Mesendoderm (in vitro differentiated cells): Measurements from ENCODE around the gene LIN37.

Experiments used
- DNase-seq: peaks from one replicate; pipeline ENCODE4 v3.0.0; 2013
- H2AK5ac ChIP-seq: 2 replicates; pipeline ENCODE4 v1.6.1; 2013; ENCODE audit warnings: low read length, inconsistent platforms
- H2BK120ac ChIP-seq: 2 replicates; pipeline ENCODE4 v1.6.1; 2013; ENCODE audit warnings: low read depth, mild to moderate bottlenecking, low read length, moderate library complexity, mixed read lengths
- H2BK15ac ChIP-seq: replicated peaks from 2 replicates; pipeline ENCODE4 v1.6.1; 2013; ENCODE audit warnings: low read depth, mild to moderate bottlenecking, moderate library complexity
- H2BK5ac ChIP-seq: 2 replicates; pipeline ENCODE4 v1.6.1; 2013; ENCODE audit warnings: low read length, inconsistent platforms
- H3K18ac ChIP-seq: 2 replicates; pipeline ENCODE4 v1.6.1; 2013; ENCODE audit warnings: mild to moderate bottlenecking, low read length, mixed read lengths
- H3K23ac ChIP-seq: one replicate; pipeline ENCODE4 v1.6.1; 2013; ENCODE audit warnings: low read length
- H3K27ac ChIP-seq: 2 replicates; pipeline ENCODE4 v1.5.1; 2013; ENCODE audit warnings: low read depth, mild to moderate bottlenecking, inconsistent platforms, low read length, moderate library complexity
- H3K27me3 ChIP-seq: 2 replicates; pipeline ENCODE4 v1.6.1; 2013; ENCODE audit warnings: low read length, control low read depth, mild to moderate bottlenecking, inconsistent platforms; ENCODE audit not compliant: insufficient read depth, poor library complexity
- H3K36me3 ChIP-seq: 2 replicates; pipeline ENCODE4 v1.6.1; 2013; ENCODE audit warnings: low read length, inconsistent platforms; ENCODE audit not compliant: control insufficient read depth, insufficient read depth
- H3K4ac ChIP-seq: one replicate; pipeline ENCODE4 v1.6.1; 2013; ENCODE audit warnings: low read depth, mild to moderate bottlenecking, low read length, moderate library complexity
- H3K4me1 ChIP-seq: 2 replicates; pipeline ENCODE4 v1.6.1; 2013; ENCODE audit warnings: low read depth, low read length, inconsistent platforms; ENCODE audit not compliant: control insufficient read depth
- H3K4me2 ChIP-seq: 2 replicates; pipeline ENCODE4 v1.6.1; 2013; ENCODE audit warnings: low read length
- H3K4me3 ChIP-seq: 2 replicates; pipeline ENCODE4 v1.5.1; 2013; ENCODE audit warnings: mild to moderate bottlenecking, low read length
- H3K56ac ChIP-seq: one replicate; pipeline ENCODE4 v1.6.1; 2013; ENCODE audit warnings: low read length
- H3K79me1 ChIP-seq: 2 replicates; pipeline ENCODE4 v1.6.1; 2013; ENCODE audit warnings: low read length, inconsistent platforms
- H3K79me2 ChIP-seq: 2 replicates; pipeline ENCODE4 v1.6.1; 2013; ENCODE audit warnings: mild to moderate bottlenecking, low read length; ENCODE audit not compliant: control insufficient read depth, insufficient read depth
- H3K9ac ChIP-seq: 2 replicates; pipeline ENCODE4 v1.6.1; 2013; ENCODE audit warnings: low read length, inconsistent platforms
- H4K5ac ChIP-seq: one replicate; pipeline ENCODE4 v1.6.1; 2013; ENCODE audit warnings: low read length
- H4K8ac ChIP-seq: one replicate; pipeline ENCODE4 v1.6.1; 2013; ENCODE audit warnings: low read depth, mild to moderate bottlenecking, control low read depth, low read length, moderate library complexity
- WGBS: extraction: QIAGEN DNeasy Blood & Tissue Kit; methylation state at CpG from one replicate; pipeline ENCODE4 v1.1.7; 2013; ENCODE audit warnings: low lambda C conversion rate, missing lambda C conversion rate; ENCODE audit not compliant: insufficient coverage; ENCODE audit errors: extremely low coverage; 5-methylcytosine and 5-hydroxymethylcytosine counted together

LIN37 gene

GRCh38 chr19:35787227-35787799 is 38.9 kb downstream of the LIN37 start:
- no CpG with 5 or more reads among the region's 15 CpGs for WGBS
- Histone ChIP-seq H3K9ac (no peak overlapping the region), H3K18ac (no peak overlapping the region), H3K4ac (no peak overlapping the region), H3K36me3 (no peaks in the 10 kb centered on the region), H3K23ac (no peak overlapping the region), H3K79me2 (no peaks in the 10 kb centered on the region), H3K27me3 (no peaks in the 10 kb centered on the region), H3K79me1 (no peaks in the 10 kb centered on the region), H4K8ac (no peak overlapping the region), H3K56ac (no peak overlapping the region), H3K4me1 (no peaks in the 10 kb centered on the region), H2BK120ac (no peak overlapping the region), H3K4me2 (no peak overlapping the region), H3K4me3 (no peak overlapping the region), H4K5ac (no peak overlapping the region), H2AK5ac (no peak overlapping the region), H3K27ac (no peak overlapping the region), H2BK5ac (no peak overlapping the region), H2BK15ac (no peak overlapping the region)
- DNase-seq, result no peak

- H3K9ac ChIP-seq, result no peak overlapping the region
- no peak overlapping the region for H3K23ac ChIP-seq
- no peak overlapping the region for H3K4me3 ChIP-seq
- H3K4ac ChIP-seq, result no peak overlapping the region
- H4K5ac ChIP-seq, result no peak overlapping the region
- H4K8ac ChIP-seq, result no peak overlapping the region
- H3K56ac ChIP-seq, result no peak overlapping the region
- H3K27ac ChIP-seq, result no peak overlapping the region
- WGBS, result no CpG with 5 or more reads among the region's 12 CpGs
- H3K4me1 ChIP-seq, result no peaks in the 10 kb centered on the region
- no peaks in the 10 kb centered on the region for H3K36me3 ChIP-seq
- H2BK120ac ChIP-seq, result no peak overlapping the region
- H3K79me1 ChIP-seq, result no peaks in the 10 kb centered on the region
- DNase-seq, result no peak
- H2BK5ac ChIP-seq, result no peak overlapping the region
- no peak overlapping the region for H2BK15ac ChIP-seq
- no peaks in the 10 kb centered on the region for H3K79me2 ChIP-seq
- no peak overlapping the region for H2AK5ac ChIP-seq
- H3K27me3 ChIP-seq, result no peaks in the 10 kb centered on the region
- no peak overlapping the region for H3K4me2 ChIP-seq
- no peak overlapping the region for H3K18ac ChIP-seq
Observed at GRCh38 chr19:35788205-35788960, 40.0 kb downstream of the LIN37 start.

- Histone ChIP-seq H2BK120ac (no peak overlapping the region), H3K56ac (no peak overlapping the region), H3K4me1 (no peaks in the 10 kb centered on the region), H3K27me3 (no peaks in the 10 kb centered on the region), H3K4ac (no peak overlapping the region), H3K79me1 (no peaks in the 10 kb centered on the region), H2AK5ac (no peak overlapping the region), H3K23ac (no peak overlapping the region), H3K4me2 (no peak overlapping the region), H3K27ac (no peak overlapping the region), H3K79me2 (no peaks in the 10 kb centered on the region), H3K18ac (no peak overlapping the region), H3K9ac (no peak overlapping the region), H3K36me3 (no peaks in the 10 kb centered on the region), H2BK5ac (no peak overlapping the region), H4K5ac (no peak overlapping the region), H2BK15ac (no peak overlapping the region), H4K8ac (no peak overlapping the region), H3K4me3 (no peak overlapping the region)
- DNase-seq, result no peak
- WGBS, result no CpG with 5 or more reads among the region's 11 CpGs
Observed at GRCh38 chr19:35789195-35789977, 41.0 kb downstream of the LIN37 start.

GRCh38 chr19:35789978-35790944 is 41.9 kb downstream of the LIN37 start:
- no peak for DNase-seq
- no peak overlapping the region for H2BK5ac ChIP-seq
- H3K4me2 ChIP-seq, result no peak overlapping the region
- no peak overlapping the region for H4K8ac ChIP-seq
- H3K27me3 ChIP-seq, result no peaks in the 10 kb centered on the region
- H3K27ac ChIP-seq, result no peak overlapping the region
- H3K23ac ChIP-seq, result no peak overlapping the region
- H2BK120ac ChIP-seq, result no peak overlapping the region
- no peaks in the 10 kb centered on the region for H3K79me1 ChIP-seq
- H2AK5ac ChIP-seq, result no peak overlapping the region
- no peaks in the 10 kb centered on the region for H3K79me2 ChIP-seq
- no peaks in the 10 kb centered on the region for H3K36me3 ChIP-seq
- H3K4ac ChIP-seq, result no peak overlapping the region
- no peak overlapping the region for H3K4me3 ChIP-seq
- H4K5ac ChIP-seq, result no peak overlapping the region
- no peak overlapping the region for H3K18ac ChIP-seq
- H3K4me1 ChIP-seq, result no peaks in the 10 kb centered on the region
- no peak overlapping the region for H3K56ac ChIP-seq
- H3K9ac ChIP-seq, result no peak overlapping the region
- WGBS, result no CpG with 5 or more reads among the region's 19 CpGs
- H2BK15ac ChIP-seq, result no peak overlapping the region

GRCh38 chr19:35790981-35791813 is 42.8 kb downstream of the LIN37 start:
- Histone ChIP-seq H3K4ac (no peak overlapping the region), H2BK15ac (no peak overlapping the region), H3K36me3 (no peaks in the 10 kb centered on the region), H3K23ac (no peak overlapping the region), H3K18ac (no peak overlapping the region), H4K8ac (no peak overlapping the region), H3K4me2 (no peak overlapping the region), H3K27me3 (no peaks in the 10 kb centered on the region), H3K56ac (no peak overlapping the region), H2BK120ac (no peak overlapping the region), H3K79me1 (no peaks in the 10 kb centered on the region), H3K4me1 (no peaks in the 10 kb centered on the region), H3K79me2 (no peaks in the 10 kb centered on the region), H3K9ac (no peak overlapping the region), H2AK5ac (no peak overlapping the region), H4K5ac (no peak overlapping the region), H3K27ac (no peak overlapping the region), H2BK5ac (no peak overlapping the region), H3K4me3 (no peak overlapping the region)
- WGBS, result no CpG with 5 or more reads among the region's 20 CpGs
- no peak for DNase-seq
